HepG2 (cell line): ENCODE measurements around the gene FOXR1. TPM values are rescaled to one million over a fixed set of nuclear protein-coding genes. Genes with fewer than 3 reads are reported as not detected.

ENCODE experiments used
- ELF3 ChIP-seq: IDR thresholded peaks from 2 replicates; pipeline ENCODE4 v1.6.1; 2016; ENCODE audit warnings: missing genetic modification reagents, missing compliant biosample characterization
- HDAC1 ChIP-seq: sonication (generic); formaldehyde crosslinking; IDR thresholded peaks from 2 replicates; pipeline ENCODE4 v1.5.1; 2020; ENCODE audit warnings: mild to moderate bottlenecking, missing genetic modification reagents
- KMT2B ChIP-seq: IDR thresholded peaks from 2 replicates; pipeline ENCODE4 v1.6.1; 2016; ENCODE audit warnings: missing genetic modification reagents, missing compliant biosample characterization
- SSRP1 ChIP-seq: IDR thresholded peaks from 2 replicates; pipeline ENCODE4 v1.6.1; 2016; ENCODE audit warnings: control low read depth
- ZMYM4 ChIP-seq: sonication (generic); formaldehyde crosslinking; IDR thresholded peaks from 2 replicates; pipeline ENCODE4 v1.8.1; 2023; ENCODE audit warnings: mild to moderate bottlenecking, missing genetic modification reagents
- ZNF720 ChIP-seq: sonication (generic); formaldehyde crosslinking; IDR thresholded peaks from 2 replicates; pipeline ENCODE4 v1.4.0; 2020; ENCODE audit warnings: missing genetic modification reagents
- ZNF841 ChIP-seq: sonication (generic); formaldehyde crosslinking; IDR thresholded peaks from 2 replicates; pipeline ENCODE4 v1.8.1; 2023; ENCODE audit warnings: missing genetic modification reagents, borderline replicate concordance
- ZSCAN31 ChIP-seq: sonication (generic); formaldehyde crosslinking; IDR thresholded peaks from 2 replicates; pipeline ENCODE4 v1.5.0; 2020; ENCODE audit warnings: low read depth, mild to moderate bottlenecking, missing genetic modification reagents
- polyA plus RNA-seq, 8 experiments: library from polyadenylated mRNA; depleted of rRNA in 3 of 8; stranded (reverse) in 7 of 8; unstranded in 1 of 8; fragments of >200 nt; fragmentation: Illumina TruSeq in 4 of 8; extraction: Trizol in 4 of 8; gene quantifications; 2 replicates each; pipeline versions ENCODE4 v1.2.1 to v1.2.3, GENCODE V29; 2011 to 2016; ENCODE audit warnings: low read depth in 4 of 8, missing spikeins in 1 of 8, mixed read lengths in 1 of 8; ENCODE audit not compliant: insufficient read depth in 1 of 8
- total RNA-seq, 5 experiments: library from RNA; depleted of rRNA; stranded (reverse); fragments of >200 nt; fragmentation: Illumina TruSeq; extraction: Trizol; gene quantifications; 2 replicates each; pipeline ENCODE4 v1.2.3, GENCODE V29; 2016; ENCODE audit warnings: low read depth in 1 of 5
- TF ChIP-seq, protein P1 (sequence below): sonication (generic); formaldehyde crosslinking; IDR thresholded peaks from 2 replicates; pipeline ENCODE4 v1.4.0; 2020; ENCODE audit warnings: mild to moderate bottlenecking, missing genetic modification reagents, borderline replicate concordance
- TF ChIP-seq, protein P2 (sequence below): sonication (generic); formaldehyde crosslinking; IDR thresholded peaks from 2 replicates; pipeline ENCODE4 v1.5.0; 2020; ENCODE audit warnings: mild to moderate bottlenecking, missing genetic modification reagents
- TF ChIP-seq, protein P3 (sequence below): sonication (generic); formaldehyde crosslinking; IDR thresholded peaks from 2 replicates; pipeline ENCODE4 v1.5.1; 2020; ENCODE audit warnings: mild to moderate bottlenecking, moderate library complexity, missing genetic modification reagents
- TF ChIP-seq, protein P4 (sequence below): sonication (generic); formaldehyde crosslinking; IDR thresholded peaks from 2 replicates; pipeline ENCODE4 v1.5.1; 2020; ENCODE audit warnings: missing genetic modification reagents, mild to moderate bottlenecking, borderline replicate concordance
- TF ChIP-seq, protein P5 (sequence below): sonication (generic); formaldehyde crosslinking; IDR thresholded peaks from 2 replicates; pipeline ENCODE4 v1.4.0; 2020; ENCODE audit warnings: mild to moderate bottlenecking, low read depth, missing genetic modification reagents
- TF ChIP-seq, protein P6 (sequence below): IDR thresholded peaks from 2 replicates; pipeline ENCODE4 v1.6.1; 2018; ENCODE audit warnings: missing genetic modification reagents, mild to moderate bottlenecking, missing compliant biosample characterization

FOXR1 gene
- total and polyA plus RNA-seq, 2 of the 13 experiments (the other 11 are each of a cell fraction or from before 2014, with no cell fraction given): not detected

DNA sequence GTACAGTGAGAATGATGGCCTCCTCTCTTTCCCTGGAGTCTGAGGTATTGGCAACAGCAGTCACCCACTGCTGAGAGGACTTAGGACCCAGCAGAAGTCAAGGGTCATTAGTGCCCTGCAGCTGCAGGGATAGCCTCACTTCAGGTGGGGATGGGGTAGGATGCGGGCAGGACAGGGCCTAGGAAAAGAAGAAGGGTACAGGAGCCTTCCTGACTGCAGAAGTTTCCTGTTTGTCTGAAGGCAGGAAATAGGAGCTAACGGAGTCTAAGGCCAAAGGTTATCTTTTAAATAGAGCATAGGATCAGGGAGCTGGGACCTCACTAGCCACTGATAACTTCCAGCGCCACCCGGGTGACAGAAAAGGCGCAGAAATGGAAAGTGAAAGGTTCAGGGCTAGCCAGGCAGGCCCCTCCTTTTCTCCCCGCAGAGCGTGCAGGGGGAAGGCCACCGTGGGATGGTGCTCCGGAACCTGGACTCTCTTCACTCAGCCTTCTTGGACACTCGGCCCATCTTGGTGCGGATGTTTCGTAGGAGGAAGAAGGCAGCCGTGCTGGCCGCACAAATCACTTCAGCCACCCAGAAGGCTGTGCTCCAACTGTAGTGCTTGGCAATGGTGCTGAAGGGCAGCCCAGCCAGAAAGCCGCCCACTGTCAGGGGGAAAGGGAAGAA lies 53.0 kb downstream of the FOXR1 start (continued):
- TF ChIP-seq, protein P1, sequence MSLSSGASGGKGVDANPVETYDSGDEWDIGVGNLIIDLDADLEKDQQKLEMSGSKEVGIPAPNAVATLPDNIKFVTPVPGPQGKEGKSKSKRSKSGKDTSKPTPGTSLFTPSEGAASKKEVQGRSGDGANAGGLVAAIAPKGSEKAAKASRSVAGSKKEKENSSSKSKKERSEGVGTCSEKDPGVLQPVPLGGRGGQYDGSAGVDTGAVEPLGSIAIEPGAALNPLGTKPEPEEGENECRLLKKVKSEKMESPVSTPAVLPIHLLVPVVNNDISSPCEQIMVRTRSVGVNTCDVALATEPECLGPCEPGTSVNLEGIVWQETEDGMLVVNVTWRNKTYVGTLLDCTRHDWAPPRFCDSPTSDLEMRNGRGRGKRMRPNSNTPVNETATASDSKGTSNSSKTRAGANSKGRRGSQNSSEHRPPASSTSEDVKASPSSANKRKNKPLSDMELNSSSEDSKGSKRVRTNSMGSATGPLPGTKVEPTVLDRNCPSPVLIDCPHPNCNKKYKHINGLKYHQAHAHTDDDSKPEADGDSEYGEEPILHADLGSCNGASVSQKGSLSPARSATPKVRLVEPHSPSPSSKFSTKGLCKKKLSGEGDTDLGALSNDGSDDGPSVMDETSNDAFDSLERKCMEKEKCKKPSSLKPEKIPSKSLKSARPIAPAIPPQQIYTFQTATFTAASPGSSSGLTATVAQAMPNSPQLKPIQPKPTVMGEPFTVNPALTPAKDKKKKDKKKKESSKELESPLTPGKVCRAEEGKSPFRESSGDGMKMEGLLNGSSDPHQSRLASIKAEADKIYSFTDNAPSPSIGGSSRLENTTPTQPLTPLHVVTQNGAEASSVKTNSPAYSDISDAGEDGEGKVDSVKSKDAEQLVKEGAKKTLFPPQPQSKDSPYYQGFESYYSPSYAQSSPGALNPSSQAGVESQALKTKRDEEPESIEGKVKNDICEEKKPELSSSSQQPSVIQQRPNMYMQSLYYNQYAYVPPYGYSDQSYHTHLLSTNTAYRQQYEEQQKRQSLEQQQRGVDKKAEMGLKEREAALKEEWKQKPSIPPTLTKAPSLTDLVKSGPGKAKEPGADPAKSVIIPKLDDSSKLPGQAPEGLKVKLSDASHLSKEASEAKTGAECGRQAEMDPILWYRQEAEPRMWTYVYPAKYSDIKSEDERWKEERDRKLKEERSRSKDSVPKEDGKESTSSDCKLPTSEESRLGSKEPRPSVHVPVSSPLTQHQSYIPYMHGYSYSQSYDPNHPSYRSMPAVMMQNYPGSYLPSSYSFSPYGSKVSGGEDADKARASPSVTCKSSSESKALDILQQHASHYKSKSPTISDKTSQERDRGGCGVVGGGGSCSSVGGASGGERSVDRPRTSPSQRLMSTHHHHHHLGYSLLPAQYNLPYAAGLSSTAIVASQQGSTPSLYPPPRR (CRISPR knock-in tag): peak; percentile 57; the same call in 1 of the 2 replicates
- TF ChIP-seq ZNF841 (CRISPR knock-in tag) (no peak), ZNF720 (CRISPR knock-in tag) (no peak), ZSCAN31 (CRISPR knock-in tag) (peak; percentile 94), ELF3 (CRISPR knock-in tag) (peak; percentile 44; the same call in 1 of the 2 replicates), SSRP1 (CRISPR knock-in tag) (peak; percentile 70; the same call in 1 of the 2 replicates), HDAC1 (peak; percentile 36; the same call in 1 of the 2 replicates), KMT2B (CRISPR knock-in tag) (peak; percentile 33; the same call in 1 of the 2 replicates), ZMYM4 (CRISPR knock-in tag) (peak; percentile 37; the same call in 1 of the 2 replicates)
- TF ChIP-seq, protein P2, sequence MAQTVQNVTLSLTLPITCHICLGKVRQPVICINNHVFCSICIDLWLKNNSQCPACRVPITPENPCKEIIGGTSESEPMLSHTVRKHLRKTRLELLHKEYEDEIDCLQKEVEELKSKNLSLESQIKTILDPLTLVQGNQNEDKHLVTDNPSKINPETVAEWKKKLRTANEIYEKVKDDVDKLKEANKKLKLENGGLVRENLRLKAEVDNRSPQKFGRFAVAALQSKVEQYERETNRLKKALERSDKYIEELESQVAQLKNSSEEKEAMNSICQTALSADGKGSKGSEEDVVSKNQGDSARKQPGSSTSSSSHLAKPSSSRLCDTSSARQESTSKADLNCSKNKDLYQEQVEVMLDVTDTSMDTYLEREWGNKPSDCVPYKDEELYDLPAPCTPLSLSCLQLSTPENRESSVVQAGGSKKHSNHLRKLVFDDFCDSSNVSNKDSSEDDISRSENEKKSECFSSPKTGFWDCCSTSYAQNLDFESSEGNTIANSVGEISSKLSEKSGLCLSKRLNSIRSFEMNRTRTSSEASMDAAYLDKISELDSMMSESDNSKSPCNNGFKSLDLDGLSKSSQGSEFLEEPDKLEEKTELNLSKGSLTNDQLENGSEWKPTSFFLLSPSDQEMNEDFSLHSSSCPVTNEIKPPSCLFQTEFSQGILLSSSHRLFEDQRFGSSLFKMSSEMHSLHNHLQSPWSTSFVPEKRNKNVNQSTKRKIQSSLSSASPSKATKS: no peak
- TF ChIP-seq, protein P3, sequence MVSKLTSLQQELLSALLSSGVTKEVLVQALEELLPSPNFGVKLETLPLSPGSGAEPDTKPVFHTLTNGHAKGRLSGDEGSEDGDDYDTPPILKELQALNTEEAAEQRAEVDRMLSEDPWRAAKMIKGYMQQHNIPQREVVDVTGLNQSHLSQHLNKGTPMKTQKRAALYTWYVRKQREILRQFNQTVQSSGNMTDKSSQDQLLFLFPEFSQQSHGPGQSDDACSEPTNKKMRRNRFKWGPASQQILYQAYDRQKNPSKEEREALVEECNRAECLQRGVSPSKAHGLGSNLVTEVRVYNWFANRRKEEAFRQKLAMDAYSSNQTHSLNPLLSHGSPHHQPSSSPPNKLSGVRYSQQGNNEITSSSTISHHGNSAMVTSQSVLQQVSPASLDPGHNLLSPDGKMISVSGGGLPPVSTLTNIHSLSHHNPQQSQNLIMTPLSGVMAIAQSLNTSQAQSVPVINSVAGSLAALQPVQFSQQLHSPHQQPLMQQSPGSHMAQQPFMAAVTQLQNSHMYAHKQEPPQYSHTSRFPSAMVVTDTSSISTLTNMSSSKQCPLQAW (CRISPR knock-in tag): peak; percentile 20; the same call in 1 of the 2 replicates
- TF ChIP-seq, protein P4, sequence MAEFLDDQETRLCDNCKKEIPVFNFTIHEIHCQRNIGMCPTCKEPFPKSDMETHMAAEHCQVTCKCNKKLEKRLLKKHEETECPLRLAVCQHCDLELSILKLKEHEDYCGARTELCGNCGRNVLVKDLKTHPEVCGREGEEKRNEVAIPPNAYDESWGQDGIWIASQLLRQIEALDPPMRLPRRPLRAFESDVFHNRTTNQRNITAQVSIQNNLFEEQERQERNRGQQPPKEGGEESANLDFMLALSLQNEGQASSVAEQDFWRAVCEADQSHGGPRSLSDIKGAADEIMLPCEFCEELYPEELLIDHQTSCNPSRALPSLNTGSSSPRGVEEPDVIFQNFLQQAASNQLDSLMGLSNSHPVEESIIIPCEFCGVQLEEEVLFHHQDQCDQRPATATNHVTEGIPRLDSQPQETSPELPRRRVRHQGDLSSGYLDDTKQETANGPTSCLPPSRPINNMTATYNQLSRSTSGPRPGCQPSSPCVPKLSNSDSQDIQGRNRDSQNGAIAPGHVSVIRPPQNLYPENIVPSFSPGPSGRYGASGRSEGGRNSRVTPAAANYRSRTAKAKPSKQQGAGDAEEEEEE (CRISPR knock-in tag): 0 out of 2 replicates have a peak, but pooled peaks have one; percentile 65
- TF ChIP-seq, protein P5, sequence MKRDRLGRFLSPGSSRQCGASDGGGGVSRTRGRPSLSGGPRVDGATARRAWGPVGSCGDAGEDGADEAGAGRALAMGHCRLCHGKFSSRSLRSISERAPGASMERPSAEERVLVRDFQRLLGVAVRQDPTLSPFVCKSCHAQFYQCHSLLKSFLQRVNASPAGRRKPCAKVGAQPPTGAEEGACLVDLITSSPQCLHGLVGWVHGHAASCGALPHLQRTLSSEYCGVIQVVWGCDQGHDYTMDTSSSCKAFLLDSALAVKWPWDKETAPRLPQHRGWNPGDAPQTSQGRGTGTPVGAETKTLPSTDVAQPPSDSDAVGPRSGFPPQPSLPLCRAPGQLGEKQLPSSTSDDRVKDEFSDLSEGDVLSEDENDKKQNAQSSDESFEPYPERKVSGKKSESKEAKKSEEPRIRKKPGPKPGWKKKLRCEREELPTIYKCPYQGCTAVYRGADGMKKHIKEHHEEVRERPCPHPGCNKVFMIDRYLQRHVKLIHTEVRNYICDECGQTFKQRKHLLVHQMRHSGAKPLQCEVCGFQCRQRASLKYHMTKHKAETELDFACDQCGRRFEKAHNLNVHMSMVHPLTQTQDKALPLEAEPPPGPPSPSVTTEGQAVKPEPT (CRISPR knock-in tag): no peak
- TF ChIP-seq, protein P6, sequence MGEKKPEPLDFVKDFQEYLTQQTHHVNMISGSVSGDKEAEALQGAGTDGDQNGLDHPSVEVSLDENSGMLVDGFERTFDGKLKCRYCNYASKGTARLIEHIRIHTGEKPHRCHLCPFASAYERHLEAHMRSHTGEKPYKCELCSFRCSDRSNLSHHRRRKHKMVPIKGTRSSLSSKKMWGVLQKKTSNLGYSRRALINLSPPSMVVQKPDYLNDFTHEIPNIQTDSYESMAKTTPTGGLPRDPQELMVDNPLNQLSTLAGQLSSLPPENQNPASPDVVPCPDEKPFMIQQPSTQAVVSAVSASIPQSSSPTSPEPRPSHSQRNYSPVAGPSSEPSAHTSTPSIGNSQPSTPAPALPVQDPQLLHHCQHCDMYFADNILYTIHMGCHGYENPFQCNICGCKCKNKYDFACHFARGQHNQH (CRISPR knock-in tag): 0 out of 2 replicates have a peak, but pooled peaks have one; percentile 36
